GM12878 (cell line): ENCODE results near the gene TMC7. TPM values are rescaled to one million over a fixed set of nuclear protein-coding genes. Genes with fewer than 3 reads are reported as not detected.

Experiments used
- ATF3 ChIP-seq: IDR thresholded peaks from 2 replicates; pipeline ENCODE4 v1.6.1; 2011; ENCODE audit warnings: low read depth, mild to moderate bottlenecking, low read length, moderate library complexity, borderline replicate concordance; ENCODE audit errors: extremely low read depth
- BRCA1 ChIP-seq: IDR thresholded peaks from 2 replicates; pipeline ENCODE4 v1.6.1; 2011; ENCODE audit warnings: low read depth, low read length, improper control_type of control experiment
- CBX3 ChIP-seq: fragments of 200-600 bp; sonication (generic); IDR thresholded peaks from 2 replicates; pipeline ENCODE4 v1.6.1; 2016; ENCODE audit warnings: low read depth, borderline replicate concordance
- CHD1 ChIP-seq: IDR thresholded peaks from 2 replicates; pipeline ENCODE4 v1.6.1; 2012; ENCODE audit warnings: low read depth, low read length, improper control_type of control experiment
- CREM ChIP-seq: IDR thresholded peaks from 2 replicates; pipeline ENCODE4 v1.6.1; 2014; ENCODE audit warnings: antibody characterized with exemption, low read depth
- ETV6 ChIP-seq, 2 experiments: fragments of 450-650 bp in 1 of 2; IDR thresholded peaks in 1 of 2; conservative IDR thresholded peaks in 1 of 2; 2 replicates each; pipeline ENCODE4 v1.6.1; 2014; ENCODE audit warnings: antibody characterized with exemption in 1 of 2, borderline replicate concordance in 1 of 2, low read depth in 1 of 2, mild to moderate bottlenecking in 1 of 2, moderate library complexity in 1 of 2
- HDAC2 ChIP-seq: fragments of 200-600 bp; sonication (generic); IDR thresholded peaks from 2 replicates; pipeline ENCODE4 v1.6.1; 2017
- IKZF1 ChIP-seq: fragments of 450-650 bp; conservative IDR thresholded peaks from 2 replicates; pipeline ENCODE4 v1.6.1; 2017; ENCODE audit warnings: antibody characterized with exemption, mild to moderate bottlenecking
- JUNB ChIP-seq: IDR thresholded peaks from 2 replicates; pipeline ENCODE4 v1.6.1; 2016; ENCODE audit warnings: antibody characterized with exemption, mild to moderate bottlenecking
- MAX ChIP-seq: IDR thresholded peaks from 2 replicates; pipeline ENCODE4 v1.6.1; 2012; ENCODE audit warnings: low read depth, low read length, improper control_type of control experiment
- MEF2B ChIP-seq: fragments of 450-650 bp; IDR thresholded peaks from 2 replicates; pipeline ENCODE4 v1.6.1; 2018; ENCODE audit warnings: mild to moderate bottlenecking, moderate library complexity; ENCODE audit not compliant: partially characterized antibody, poor library complexity, severe bottlenecking
- NFYA ChIP-seq: IDR thresholded peaks from 2 replicates; pipeline ENCODE4 v1.6.1; 2011; ENCODE audit warnings: low read depth, mild to moderate bottlenecking, low read length, improper control_type of control experiment, borderline replicate concordance
- NR2C2 ChIP-seq: IDR thresholded peaks from 2 replicates; pipeline ENCODE4 v1.6.1; 2011; ENCODE audit warnings: borderline replicate concordance, low read depth; ENCODE audit not compliant: control insufficient read depth, insufficient read length
- NRF1 ChIP-seq: conservative IDR thresholded peaks from 2 replicates; pipeline ENCODE4 v1.6.1; 2011; ENCODE audit warnings: mild to moderate bottlenecking, low read depth, low read length, improper control_type of control experiment
- PKNOX1 ChIP-seq: fragments of 450-650 bp; IDR thresholded peaks from 2 replicates; pipeline ENCODE4 v1.6.1; 2016; ENCODE audit warnings: mild to moderate bottlenecking
- RFX5 ChIP-seq: IDR thresholded peaks from 2 replicates; pipeline ENCODE4 v1.6.1; 2011; ENCODE audit warnings: low read depth, low read length, improper control_type of control experiment
- RUNX3 ChIP-seq: IDR thresholded peaks from 2 replicates; pipeline ENCODE4 v1.6.1; 2012; ENCODE audit warnings: low read length, inconsistent platforms
- SMAD5 ChIP-seq: IDR thresholded peaks from 2 replicates; pipeline ENCODE4 v1.6.1; 2016; ENCODE audit warnings: antibody characterized with exemption, low read depth
- STAT1 ChIP-seq: fragments of 450-650 bp; conservative IDR thresholded peaks from 2 replicates; pipeline ENCODE4 v1.6.1; 2014; ENCODE audit warnings: antibody characterized with exemption, mild to moderate bottlenecking
- SUZ12 ChIP-seq: fragments of 200-600 bp; sonication (generic); IDR thresholded peaks from one replicate; pipeline ENCODE4 v1.6.1; 2018; ENCODE audit warnings: antibody characterized with exemption, mild to moderate bottlenecking; ENCODE audit not compliant: unreplicated experiment
- YY1 ChIP-seq: IDR thresholded peaks from 2 replicates; pipeline ENCODE4 v1.6.1; 2011; ENCODE audit warnings: low read depth, mild to moderate bottlenecking, low read length
- ZBTB40 ChIP-seq: fragments of 450-650 bp; IDR thresholded peaks from 2 replicates; pipeline ENCODE4 v1.6.1; 2016; ENCODE audit warnings: mild to moderate bottlenecking, moderate library complexity, borderline replicate concordance
- ZNF217 ChIP-seq: fragments of 450-650 bp; IDR thresholded peaks from 2 replicates; pipeline ENCODE4 v1.6.1; 2017; ENCODE audit warnings: antibody characterized with exemption, mild to moderate bottlenecking
- ZNF622 ChIP-seq: fragments of 450-650 bp; IDR thresholded peaks from 2 replicates; pipeline ENCODE4 v1.6.1; 2017; ENCODE audit warnings: mild to moderate bottlenecking, inconsistent platforms
- polyA plus RNA-seq, 11 experiments: library from polyadenylated mRNA; depleted of rRNA in 4 of 11; unstranded in 6 of 11; stranded (reverse) in 5 of 11; fragments of >200 nt; fragmentation: Nextera tagmentation in 4 of 11; fragmentation: Illumina TruSeq in 1 of 11; extraction: Ambion mirVana in 4 of 11; extraction: Trizol in 1 of 11; gene quantifications; 1 replicate in 1 of 11; 2 replicates in 10 of 11; pipeline versions ENCODE4 v1.2.1 to v1.2.3, GENCODE V29; 2011 to 2016; ENCODE audit warnings: inconsistent platforms in 2 of 11, missing spikeins in 2 of 11, low read depth in 1 of 11
- total RNA-seq, 4 experiments: library from RNA; depleted of rRNA in 3 of 4; stranded (reverse); fragments of >200 nt in 3 of 4; fragmentation: Illumina TruSeq in 1 of 4; extraction: Trizol in 1 of 4; gene quantifications; 2 replicates each; pipeline versions ENCODE4 v1.2.1 to v1.2.3, GENCODE V29; 2013 to 2021

The TMC7 gene
- total and polyA plus RNA-seq, 10 of the 15 experiments (the other 5 are each of a cell fraction or from before 2014, with no cell fraction given): 0.15 TPM; not detected in 9

- no peak for TF ChIP-seq ZBTB40
- no peak for TF ChIP-seq HDAC2
- TF ChIP-seq ZNF622: no peak
- no peak for TF ChIP-seq CBX3
- TF ChIP-seq CHD1: no peak
- no peak for TF ChIP-seq ZNF217
- no peak for TF ChIP-seq NFYA
- TF ChIP-seq ETV6 (conservative IDR thresholded peaks at IDR 0.05 in 1 of 2, IDR thresholded peaks at IDR 0.05 in 1 of 2; ENCODE audit: borderline replicate concordance in 1 of 2, low read depth in 1 of 2): peak in 1 of 2 experiments; percentile 48; a peak in 1 of 4 replicates
- no peak for TF ChIP-seq SUZ12
- TF ChIP-seq ATF3: no peak
- TF ChIP-seq IKZF1: peak; percentile 20; the same call in 1 of the 2 replicates
- no peak for TF ChIP-seq NR2C2
- no peak for TF ChIP-seq BRCA1
- TF ChIP-seq YY1: no peak
- TF ChIP-seq NRF1: no peak
- TF ChIP-seq PKNOX1: no peak
- no peak for TF ChIP-seq MAX
- no peak for TF ChIP-seq MEF2B
- TF ChIP-seq STAT1: no peak
- no peak for TF ChIP-seq SMAD5
- peak; percentile 68; the same call in 1 of the 2 replicates for TF ChIP-seq CREM
- peak; percentile 22; the same call in 1 of the 2 replicates for TF ChIP-seq RUNX3
- peak; percentile 78 for TF ChIP-seq JUNB
- no peak for TF ChIP-seq RFX5
Observed at GRCh38 chr16:19095654-19096053, 111.9 kb downstream of the TMC7 start (continued).
